Fibroblast of skin of right biceps (primary cell): ENCODE data around the gene QSOX2.
"Not testable (repeated sequence)": the region's sequence is repeated elsewhere in the genome, so short reads cannot be mapped to it uniquely, and the experiment has no call there.

ENCODE experiments used
- DNase-seq: peaks from one replicate; pipeline ENCODE4 v3.0.0-alpha.2; 2013

Gene QSOX2

GRCh38 chr9:136282272-136282861 lies 36.8 kb upstream of the QSOX2 start:
- DNase-seq, result no peak

- DNase-seq, result no peak
These were observed 36.0 kb upstream of the QSOX2 start for GRCh38 chr9:136281421-136282271.

- DNase-seq, result no peak
These were observed 35.1 kb upstream of the QSOX2 start for GRCh38 chr9:136280535-136281315.

- DNase-seq, result no peak
These were observed 33.9 kb upstream of the QSOX2 start for GRCh38 chr9:136279471-136279870.

- no peak for DNase-seq
These were observed 33.3 kb upstream of the QSOX2 start for GRCh38 chr9:136278894-136279293.

GRCh38 chr9:136278221-136278620 lies 32.6 kb upstream of the QSOX2 start:
- DNase-seq, result no peak

- no peak for DNase-seq
These were observed 32.1 kb upstream of the QSOX2 start for GRCh38 chr9:136277746-136278145.

GRCh38 chr9:136276716-136277115 lies 31.1 kb upstream of the QSOX2 start:
- DNase-seq, result no peak

GRCh38 chr9:136275655-136276429 lies 30.2 kb upstream of the QSOX2 start:
- no peak for DNase-seq

GRCh38 chr9:136274786-136275654 lies 29.4 kb upstream of the QSOX2 start:
- no peak for DNase-seq

GRCh38 chr9:136273921-136274785 lies 28.5 kb upstream of the QSOX2 start:
- no peak for DNase-seq

GRCh38 chr9:136273244-136273865 lies 27.7 kb upstream of the QSOX2 start:
- no peak for DNase-seq

- DNase-seq, result no peak
These were observed 24.6 kb upstream of the QSOX2 start for GRCh38 chr9:136270173-136270705.

GRCh38 chr9:136268735-136269134 lies 23.1 kb upstream of the QSOX2 start:
- DNase-seq, result no peak

- DNase-seq, result no peak
These were observed 22.7 kb upstream of the QSOX2 start for GRCh38 chr9:136268318-136268717.

GRCh38 chr9:136267261-136268111 lies 21.9 kb upstream of the QSOX2 start:
- DNase-seq, result peak; percentile 79

GRCh38 chr9:136266641-136267040 lies 21.0 kb upstream of the QSOX2 start:
- DNase-seq, result not testable (repeated sequence)

- DNase-seq, result no peak
These were observed 20.1 kb upstream of the QSOX2 start for GRCh38 chr9:136265561-136266355.
